Keratinocyte (primary cell): Measurements from ENCODE around the gene A2ML1. TPM values are rescaled to one million over a fixed set of nuclear protein-coding genes. Genes with fewer than 3 reads are reported as not detected.
"Not testable (repeated sequence)": the region's sequence is repeated elsewhere in the genome, so short reads cannot be mapped to it uniquely, and the experiment has no call there.

Experiments
- DNase-seq: peaks from one replicate; pipeline ENCODE4 v3.0.0-alpha.2; 2011; ENCODE audit warnings: low read depth, missing footprints, low spot score
- FAIRE-seq: peaks from 2 replicates; lab custom pipeline; 2011; peaks lifted over from hg19 to GRCh38; lab: Jason Lieb, UNC
- H2AFZ ChIP-seq: 2 replicates; pipeline ENCODE4 v1.6.0; 2012; ENCODE audit warnings: low read length, control low read depth, inconsistent platforms; ENCODE audit not compliant: control insufficient read depth
- H3K27ac ChIP-seq: 2 replicates; pipeline ENCODE4 v1.5.1; 2011; ENCODE audit warnings: low read length; ENCODE audit not compliant: control insufficient read depth, insufficient read depth
- H3K27me3 ChIP-seq: 3 replicates; pipeline ENCODE4 v1.6.0; 2011; ENCODE audit warnings: low read length; ENCODE audit not compliant: control insufficient read depth, insufficient read depth; ENCODE audit errors: extremely low read depth
- H3K36me3 ChIP-seq, 2 experiments: 2 replicates in 1 of 2; 3 replicates in 1 of 2; pipeline ENCODE4 v1.5.1; 2011; ENCODE audit warnings: low read length in 2 of 2, mild to moderate bottlenecking in 1 of 2; ENCODE audit not compliant: control insufficient read depth in 2 of 2, insufficient read depth in 2 of 2; ENCODE audit errors: extremely low read depth in 1 of 2
- H3K4me1 ChIP-seq: 3 replicates; pipeline ENCODE4 v1.5.1; 2011; ENCODE audit warnings: low read length; ENCODE audit not compliant: control insufficient read depth, insufficient read depth; ENCODE audit errors: extremely low read depth
- H3K4me2 ChIP-seq: 3 replicates; pipeline ENCODE4 v1.6.0; 2011; ENCODE audit warnings: low read depth, low read length; ENCODE audit not compliant: control insufficient read depth, insufficient read depth; ENCODE audit errors: extremely low read depth
- H3K4me3 ChIP-seq, 3 experiments: fragments of 200-600 bp in 1 of 3; sonication (generic) in 1 of 3; 2 replicates in 2 of 3; 3 replicates in 1 of 3; pipeline ENCODE4 v1.5.1; 2011 to 2016; ENCODE audit warnings: low read length in 3 of 3, mild to moderate bottlenecking in 3 of 3, control low read depth in 2 of 3, inconsistent platforms in 1 of 3, low read depth in 1 of 3, mixed read lengths in 1 of 3, mixed run types in 1 of 3, moderate library complexity in 1 of 3; ENCODE audit not compliant: control insufficient read depth in 2 of 3, insufficient read depth in 2 of 3; ENCODE audit errors: extremely low read depth in 1 of 3
- H3K79me2 ChIP-seq: 2 replicates; pipeline ENCODE4 v1.6.0; 2012; ENCODE audit warnings: low read length; ENCODE audit not compliant: control insufficient read depth, insufficient read depth
- H3K9ac ChIP-seq: 3 replicates; pipeline ENCODE4 v1.6.0; 2011; ENCODE audit warnings: low read length; ENCODE audit not compliant: control insufficient read depth, insufficient read depth; ENCODE audit errors: extremely low read depth
- H3K9me1 ChIP-seq: 3 replicates; pipeline ENCODE4 v1.6.0; 2011; ENCODE audit warnings: low read length; ENCODE audit not compliant: control insufficient read depth, insufficient read depth; ENCODE audit errors: extremely low read depth
- H3K9me3 ChIP-seq: 2 replicates; pipeline ENCODE4 v1.5.1; 2012; ENCODE audit warnings: low read depth, low read length; ENCODE audit not compliant: control insufficient read depth
- H4K20me1 ChIP-seq: 3 replicates; pipeline ENCODE4 v1.6.0; 2011; ENCODE audit warnings: low read length; ENCODE audit not compliant: control insufficient read depth, insufficient read depth; ENCODE audit errors: extremely low read depth
- dilution Hi-C: fragments of 300-500 bp; cut with MboI; formaldehyde crosslinking; loops from one replicate; pipeline ENCODE4 v1.7.0; 2020; ENCODE audit warnings: low sequenced_read_pairs; ENCODE audit not compliant: extremely low pct_ligation_motif_present
- polyA plus RNA-seq, 5 experiments: library from polyadenylated mRNA; depleted of rRNA in 3 of 5; stranded (reverse) in 3 of 5; stranded (forward) in 1 of 5; unstranded in 1 of 5; fragments of >200 nt; gene quantifications; 1 replicate in 1 of 5; 2 replicates in 3 of 5; 3 replicates in 1 of 5; pipeline versions ENCODE4 v1.2.1 to v1.2.3, GENCODE V29; 2011 to 2012; ENCODE audit warnings: missing spikeins in 2 of 5, low read depth in 1 of 5, low replicate concordance in 1 of 5

A2ML1 gene
- polyA plus RNA-seq, 1 donor (not counting 4 experiments of a cell fraction or from before 2014, with no cell fraction given): 81.1 TPM

GRCh38 chr12:8789341-8790013 is 32.9 kb upstream of the A2ML1 start:
- H4K20me1 ChIP-seq, H3K4me2 ChIP-seq, dilution Hi-C loops, H3K9ac ChIP-seq, H3K9me3 ChIP-seq, H3K79me2 ChIP-seq, H3K27me3 ChIP-seq, H3K4me3 ChIP-seq, H3K4me1 ChIP-seq, FAIRE-seq, H2AFZ ChIP-seq, DNase-seq, H3K36me3 ChIP-seq, H3K9me1 ChIP-seq, H3K27ac ChIP-seq: not testable (repeated sequence)

GRCh38 chr12:8793226-8793625 is 29.2 kb upstream of the A2ML1 start:
- FAIRE-seq, H3K4me2 ChIP-seq, H3K27me3 ChIP-seq, H3K4me3 ChIP-seq, H2AFZ ChIP-seq, H3K27ac ChIP-seq, DNase-seq, H3K9ac ChIP-seq, H3K79me2 ChIP-seq, H3K9me1 ChIP-seq, H3K9me3 ChIP-seq, dilution Hi-C loops, H3K4me1 ChIP-seq, H4K20me1 ChIP-seq, H3K36me3 ChIP-seq: not testable (repeated sequence)

GRCh38 chr12:8794611-8795010 is 27.8 kb upstream of the A2ML1 start:
- H3K9me1 ChIP-seq, dilution Hi-C loops, H2AFZ ChIP-seq, H3K4me2 ChIP-seq, H3K4me3 ChIP-seq, FAIRE-seq, H3K79me2 ChIP-seq, H3K27ac ChIP-seq, H3K9me3 ChIP-seq, H3K4me1 ChIP-seq, H3K36me3 ChIP-seq, H3K9ac ChIP-seq, H3K27me3 ChIP-seq, DNase-seq, H4K20me1 ChIP-seq: not testable (repeated sequence)
